Midbrain (tissue), 1 donor: ENCODE measurements around the gene GPR4.
"Not testable (repeated sequence)": the region's sequence is repeated elsewhere in the genome, so short reads cannot be mapped to it uniquely, and the experiment has no call there.

Experiments
- DNase-seq: peaks from one replicate; lab custom pipeline; 2025; lab: John Stamatoyannopoulos, UW

The GPR4 gene

DNA sequence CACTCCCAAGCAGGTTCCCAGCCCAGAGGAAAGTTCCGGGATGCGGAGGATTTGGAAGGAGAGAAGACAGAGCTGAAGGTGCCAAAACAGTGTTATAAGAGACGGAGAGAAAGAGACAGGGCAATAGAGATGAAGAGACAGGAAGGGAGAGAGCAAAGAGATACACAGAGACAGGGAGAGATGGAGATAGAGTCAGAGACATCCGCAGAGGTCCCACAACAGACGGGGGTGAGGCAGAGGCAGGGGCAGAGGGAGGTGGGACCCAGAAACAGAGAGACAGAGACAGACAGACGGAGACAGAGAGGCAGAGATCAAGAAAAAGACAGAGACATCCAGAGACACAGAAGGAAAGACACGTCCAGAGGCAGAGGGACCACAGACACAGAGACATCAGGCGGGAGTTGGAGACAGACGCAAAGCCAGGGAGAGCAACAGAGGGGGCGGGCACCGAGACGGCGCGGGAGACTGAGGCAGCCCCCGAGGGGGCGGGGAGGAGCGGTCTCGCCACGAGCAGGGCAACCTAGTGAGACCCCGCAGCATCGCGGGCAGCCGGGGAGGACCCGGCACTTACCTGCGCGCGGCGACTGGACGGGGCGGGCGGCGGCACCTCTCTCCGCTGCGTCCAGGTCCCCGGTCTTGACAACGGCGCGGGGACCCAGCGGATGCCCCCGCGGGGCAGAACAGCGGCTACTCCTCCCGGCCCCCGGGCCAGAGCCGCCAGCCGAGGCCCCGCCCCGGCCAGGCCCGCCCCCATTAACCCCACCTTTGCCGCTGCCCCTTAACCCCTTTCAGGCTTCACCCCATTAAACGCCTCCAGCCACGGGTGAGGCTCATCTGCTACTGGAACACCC, at the start of gene GPR4:
GPR4 (minus strand) TSS at position 689 of the 851 bp plus-strand sequence. CDS start 10,346 bp downstream, outside the sequence.
- DNase-seq: no peak

DNA sequence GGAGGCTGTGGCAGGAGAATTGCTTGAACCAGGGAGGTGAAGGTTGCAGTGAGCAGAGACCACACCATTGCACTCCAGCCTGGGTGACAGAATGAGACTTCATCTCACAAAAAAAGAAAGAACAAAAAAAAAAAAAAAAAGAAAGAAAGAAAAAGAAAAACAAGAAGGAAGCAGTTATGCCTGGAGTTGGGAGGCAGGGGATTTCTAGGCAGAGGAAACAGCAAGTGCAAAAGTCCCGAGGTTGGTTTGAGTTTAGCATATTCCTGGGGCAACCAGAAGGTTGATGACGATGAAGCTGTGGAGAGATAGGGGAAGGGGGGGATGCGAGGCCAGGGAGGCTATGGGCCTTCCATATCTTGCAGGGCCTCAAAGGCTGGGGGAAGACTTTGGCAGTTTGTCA, 48.7 kb upstream of the GPR4 start:
- DNase-seq: no peak

DNA sequence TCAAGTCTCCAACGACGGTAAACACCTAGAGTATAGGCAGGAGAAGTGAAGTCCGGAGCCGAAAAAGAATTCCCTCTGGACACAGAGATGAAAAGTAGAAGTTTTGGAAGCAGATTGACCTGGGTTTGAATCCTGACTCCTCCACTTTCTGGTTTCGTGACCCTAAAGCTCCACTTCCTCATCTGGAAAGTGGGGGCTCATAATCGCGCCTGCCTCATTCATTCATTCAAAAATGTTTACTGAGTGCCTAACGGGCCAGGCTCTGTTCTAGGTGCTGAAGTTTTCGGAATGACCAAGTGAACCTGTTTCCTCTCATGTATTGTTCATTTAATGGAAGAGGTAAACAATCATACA, 44.3 kb upstream of the GPR4 start:
- no peak for DNase-seq

DNA sequence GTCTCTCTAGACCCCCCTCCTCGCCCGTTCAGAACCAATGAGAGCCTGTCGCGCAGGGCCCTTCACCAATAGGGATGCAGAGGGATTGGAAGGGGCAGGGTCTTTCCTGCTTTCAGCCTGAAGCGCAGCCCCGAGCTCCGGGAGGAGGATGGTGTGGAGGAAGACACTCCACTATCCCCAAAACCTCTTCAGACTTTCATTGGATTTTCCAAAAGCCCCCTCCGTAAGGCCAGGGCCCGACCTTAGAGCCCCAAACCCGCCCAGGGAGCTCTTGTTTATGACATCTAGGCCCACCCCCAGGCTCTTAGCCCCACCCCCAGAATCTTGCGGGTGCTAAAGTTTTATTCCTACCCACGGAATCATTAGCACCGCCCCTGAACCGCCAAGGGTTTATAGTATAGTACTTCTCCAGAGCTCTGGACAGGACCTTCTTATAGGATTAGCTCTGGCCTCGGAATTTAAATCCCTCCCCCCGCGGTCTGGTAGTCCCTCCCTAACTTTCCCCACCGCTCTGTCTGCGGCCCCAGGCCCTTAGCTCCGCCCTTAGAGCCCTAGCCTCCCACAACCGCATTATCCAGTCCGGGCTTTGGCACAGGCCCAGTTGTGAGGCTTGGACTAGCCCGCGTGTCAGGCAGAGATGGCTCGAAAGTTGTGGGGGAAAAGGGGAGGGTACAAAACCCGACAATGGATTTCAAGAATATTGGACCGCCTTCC, 43.8 kb upstream of the GPR4 start:
- DNase-seq: peak; percentile 94

DNA sequence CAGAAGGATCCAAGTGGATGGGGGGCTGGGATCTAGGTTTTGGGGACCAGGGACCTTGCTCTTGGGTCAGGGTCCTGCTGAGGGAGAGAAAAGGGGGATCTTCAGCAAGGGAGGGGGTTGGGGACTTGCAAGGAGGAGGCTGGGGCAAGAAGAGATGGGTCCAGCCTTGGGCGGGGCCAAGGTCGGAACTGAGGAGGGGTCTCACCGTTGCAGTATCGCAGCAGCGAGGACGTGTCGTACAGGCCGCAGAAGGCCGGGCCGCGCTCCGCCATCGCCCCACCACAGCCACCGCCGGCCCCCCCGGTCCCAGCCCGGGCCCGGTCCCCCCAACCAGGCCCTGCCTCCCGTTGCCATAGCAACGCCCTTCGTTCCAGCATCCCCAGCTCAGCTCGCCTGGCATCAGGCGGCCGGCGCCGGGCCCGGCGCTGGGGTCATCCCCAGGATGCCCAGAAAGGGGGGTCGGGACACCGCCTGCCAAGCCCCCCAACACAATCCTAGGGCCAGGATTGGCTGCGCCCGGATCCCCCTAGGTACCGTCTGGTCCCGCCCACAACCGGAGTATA, 43.1 kb upstream of the GPR4 start:
- peak; percentile 96 for DNase-seq

DNA sequence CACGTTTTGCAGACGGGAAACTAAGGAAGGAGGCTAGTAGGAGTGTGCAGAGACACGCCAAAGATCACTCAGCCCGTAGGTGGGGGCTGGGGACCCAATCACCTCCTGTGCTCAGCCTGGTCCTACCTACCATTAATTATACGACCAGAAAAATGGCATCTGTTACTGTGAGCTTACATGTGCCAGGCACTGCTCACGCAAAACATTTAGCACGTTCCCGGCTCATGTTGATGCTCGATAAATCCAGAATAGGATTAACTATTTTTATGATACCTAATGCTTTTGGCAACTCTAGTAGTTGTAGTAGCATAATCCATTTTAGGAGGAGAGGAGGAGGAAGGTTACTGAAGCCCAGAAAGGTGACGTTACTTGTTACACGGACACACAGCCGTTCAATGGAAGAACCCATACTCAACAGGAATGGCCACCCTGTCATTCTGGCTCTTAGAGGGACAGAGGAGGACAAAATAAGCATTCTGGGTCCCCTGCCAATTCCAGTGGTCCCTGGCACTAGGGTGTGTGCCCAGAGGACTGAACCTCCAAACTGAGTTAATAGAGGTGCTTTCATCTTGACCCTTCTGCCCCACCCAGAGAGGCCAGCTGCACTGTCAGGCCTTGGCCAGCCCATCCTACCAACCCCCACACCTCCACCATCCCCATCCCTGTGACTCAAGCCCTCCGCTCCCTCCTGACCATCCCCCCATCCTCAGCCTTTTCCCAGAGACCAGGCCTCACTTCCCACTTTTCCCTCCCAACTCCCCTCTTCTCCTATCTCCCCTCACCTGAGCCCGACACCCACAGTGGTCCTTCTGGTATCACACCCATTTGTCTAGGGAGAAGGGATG, 42.1 kb upstream of the GPR4 start:
- peak; percentile 47 for DNase-seq

DNA sequence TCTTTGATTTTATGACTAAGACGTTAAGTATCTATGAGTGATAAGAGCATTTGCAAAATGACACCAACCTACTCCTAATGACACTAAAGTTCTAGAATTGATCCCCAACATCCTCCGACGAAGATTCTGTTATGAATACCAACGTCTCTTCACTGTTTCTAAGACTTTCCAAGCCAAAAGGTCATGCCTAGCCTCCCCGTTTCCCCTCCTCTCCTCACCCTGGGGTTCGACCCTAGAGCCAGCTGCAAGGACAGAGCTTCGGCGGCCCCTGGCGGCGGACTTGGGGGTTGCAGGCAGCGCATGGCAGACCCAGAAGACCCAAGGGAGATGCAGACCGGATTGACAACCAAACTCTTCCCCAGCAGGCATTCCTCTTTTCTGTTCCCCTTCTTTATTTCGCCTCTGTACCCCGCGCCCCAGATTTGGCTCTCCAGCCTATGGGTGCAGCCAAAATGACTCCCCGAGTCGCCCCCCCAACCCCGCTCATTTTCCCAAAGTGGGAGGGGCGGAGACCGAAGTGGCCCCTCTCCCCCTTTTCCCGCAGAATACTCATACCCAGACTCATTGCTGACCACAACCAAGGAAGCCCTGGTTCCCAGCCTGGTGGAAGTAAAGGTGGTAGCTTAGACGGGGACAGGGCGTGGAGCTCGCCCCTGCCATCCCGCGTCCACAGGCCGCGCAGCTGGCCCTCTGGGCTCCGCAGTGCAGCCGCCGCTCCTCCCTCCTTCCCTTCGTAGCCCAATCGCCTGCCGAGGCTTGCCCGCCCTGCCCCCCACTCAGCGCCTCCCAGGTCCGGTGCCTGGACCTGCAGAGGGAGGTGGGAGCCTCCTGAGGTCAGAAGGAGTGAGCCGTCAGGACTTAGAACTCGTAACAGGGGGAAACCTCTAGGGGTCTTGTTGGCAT, 41.3 kb upstream of the GPR4 start:
- DNase-seq: peak; percentile 92

DNA sequence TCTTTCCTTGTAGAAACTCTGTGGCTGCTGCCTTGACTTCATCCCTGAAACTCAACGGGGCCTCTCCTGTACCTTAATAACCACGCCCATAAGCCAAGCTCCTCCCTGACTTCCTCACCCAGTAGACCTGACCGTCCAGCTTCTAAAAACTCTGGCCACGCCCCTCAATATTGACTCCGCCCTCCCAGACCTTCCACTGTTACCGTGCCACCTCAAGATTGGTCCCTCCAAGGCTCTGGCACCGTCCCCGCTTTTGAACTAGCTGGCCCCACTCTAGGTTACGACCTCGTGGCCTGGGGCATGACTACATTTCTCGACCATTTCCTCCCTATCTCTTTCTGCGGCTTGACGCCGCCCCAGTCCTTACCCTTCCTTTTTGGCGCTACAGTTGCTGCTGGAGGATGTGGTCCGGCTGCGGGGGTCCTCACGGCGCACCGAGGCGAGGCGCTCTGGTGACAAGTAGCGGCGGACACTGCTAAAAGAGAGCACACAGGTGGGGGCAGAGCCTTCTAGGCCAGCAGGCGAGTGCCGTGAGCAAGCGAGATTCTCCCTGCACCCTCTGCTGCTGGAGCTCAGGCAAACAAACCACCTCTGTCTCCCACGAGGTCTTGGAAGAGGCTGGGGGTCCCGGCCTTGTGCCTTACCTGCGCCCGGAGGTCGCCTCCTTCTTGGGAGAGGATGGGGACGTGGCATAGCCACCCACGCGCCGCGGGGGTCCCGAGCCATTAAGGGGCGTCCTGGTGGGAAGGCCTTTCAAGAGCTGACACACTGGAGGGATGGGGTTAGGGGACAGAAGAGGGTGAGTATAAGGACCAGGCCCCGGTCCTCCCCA, 39.5 kb upstream of the GPR4 start:
- no peak for DNase-seq

DNA sequence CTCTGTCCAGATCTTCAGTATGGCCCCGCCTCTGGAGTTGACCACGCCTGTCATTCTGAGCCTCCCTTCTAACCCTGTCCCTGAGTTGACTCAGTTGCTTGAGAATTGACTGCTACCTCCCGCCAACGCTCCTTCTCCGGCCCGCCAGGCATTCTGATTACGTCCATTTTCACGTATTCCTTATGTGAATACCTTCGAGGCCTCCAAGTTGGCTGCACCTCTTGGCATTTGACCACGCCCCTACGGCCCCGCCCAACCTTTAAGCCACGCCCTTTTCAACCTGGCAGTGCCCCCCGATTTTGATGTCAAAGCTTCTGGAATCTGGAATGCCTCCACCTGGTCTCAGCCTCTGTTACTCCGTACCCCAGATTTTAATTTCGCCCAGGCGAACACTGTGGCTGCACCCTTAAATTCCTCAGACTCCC, 38.8 kb upstream of the GPR4 start:
- DNase-seq: no peak

DNA sequence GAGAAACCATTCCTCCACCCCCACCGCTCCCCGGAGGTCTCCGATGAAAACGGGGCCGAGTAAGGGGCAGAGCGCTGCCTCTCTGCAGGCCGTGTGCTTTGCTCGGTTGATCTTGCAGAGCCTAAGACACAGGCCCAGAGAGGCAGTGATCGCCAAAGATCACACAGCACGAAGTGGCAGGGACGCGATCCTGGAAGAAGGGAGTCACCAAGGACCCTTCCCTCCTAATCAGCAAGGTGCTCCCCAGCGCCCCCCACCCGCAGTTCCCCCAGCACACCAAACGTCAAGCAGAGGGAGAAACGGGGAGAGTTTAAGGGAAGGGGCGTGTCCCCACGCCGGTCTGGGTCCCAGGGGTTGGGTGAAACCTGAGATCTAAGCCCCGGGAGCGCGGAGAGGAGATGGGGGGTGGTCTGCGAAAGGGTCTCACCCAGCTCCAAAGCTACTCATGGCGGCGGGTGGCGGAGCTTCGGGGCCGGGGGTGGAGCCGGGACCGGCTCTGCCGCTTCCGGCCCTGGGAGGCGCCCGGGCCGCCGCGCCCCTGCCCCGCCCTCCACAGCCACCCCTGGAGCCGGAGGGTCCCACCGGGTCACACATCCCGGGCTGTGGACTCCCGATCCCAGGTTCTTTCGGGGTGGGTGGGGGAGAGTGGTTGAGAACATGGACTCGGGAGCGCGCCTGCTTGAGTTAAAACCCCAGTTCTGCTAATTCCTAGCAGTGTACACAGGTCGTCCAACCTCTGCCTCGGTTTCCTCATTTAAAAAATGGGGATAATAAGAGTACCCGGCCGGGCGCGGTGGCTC, 37.1 kb upstream of the GPR4 start, which contains the start of gene EML2:
EML2 (minus strand) TSS at position 468 of the 800 bp plus-strand sequence; CDS start at position 447, 21 bp downstream.
- DNase-seq: no peak

DNA sequence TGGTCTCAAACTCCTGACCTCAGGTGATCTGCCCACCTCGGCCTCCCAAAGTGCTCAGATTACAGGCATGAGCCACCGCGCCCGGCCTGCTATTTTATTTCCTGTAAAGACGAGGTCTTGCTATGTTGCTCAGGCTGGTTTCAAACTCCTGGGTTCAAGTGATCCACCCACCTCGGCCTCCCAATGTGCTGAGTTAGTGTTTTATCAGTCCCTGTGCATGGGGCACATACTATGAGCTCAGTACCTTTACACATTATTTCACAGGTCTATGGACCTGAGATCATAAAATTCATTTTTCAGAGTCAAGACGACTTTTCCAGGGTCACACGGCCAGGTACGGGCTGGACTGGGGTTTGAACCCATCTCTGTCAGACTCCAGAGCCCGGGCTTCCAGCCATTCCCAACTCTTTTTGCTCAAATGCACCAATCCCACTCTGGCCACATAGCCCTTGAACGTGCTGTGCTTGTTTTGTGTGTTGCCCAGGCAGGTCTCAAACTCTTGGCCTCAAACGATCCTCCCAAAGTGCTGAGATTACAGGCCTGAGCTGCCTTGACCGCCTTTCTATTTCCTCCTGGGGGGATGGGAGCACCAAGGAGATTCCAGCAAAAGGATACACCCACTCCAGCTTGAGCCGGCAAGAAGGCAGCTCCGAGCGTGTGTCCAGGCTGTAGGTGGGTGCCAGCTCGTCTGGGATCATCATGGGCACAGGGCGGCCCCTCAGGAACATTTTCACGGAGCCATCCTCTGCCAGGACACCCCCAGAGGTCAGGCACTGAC, 36.1 kb upstream of the GPR4 start:
- no peak for DNase-seq

DNA sequence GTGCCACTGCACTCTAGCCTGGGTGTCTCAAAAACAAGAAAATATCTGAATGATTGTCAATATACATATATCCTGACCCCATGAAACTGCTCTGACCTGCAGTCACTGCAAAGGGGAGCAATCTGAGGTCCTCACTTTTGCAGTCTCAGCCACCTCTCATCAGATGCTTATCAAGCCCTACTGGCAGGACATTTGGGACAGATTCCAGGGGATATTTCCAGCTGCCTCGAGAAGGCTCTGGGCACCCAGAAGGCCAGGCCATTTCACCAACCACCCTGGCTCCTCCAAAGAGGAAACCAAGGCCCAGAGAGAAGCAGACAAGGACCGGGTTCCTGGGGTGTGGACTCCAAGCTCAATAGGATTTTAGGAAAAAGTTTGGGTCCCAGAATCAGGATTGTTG, 34.9 kb upstream of the GPR4 start:
- DNase-seq: no peak

DNA sequence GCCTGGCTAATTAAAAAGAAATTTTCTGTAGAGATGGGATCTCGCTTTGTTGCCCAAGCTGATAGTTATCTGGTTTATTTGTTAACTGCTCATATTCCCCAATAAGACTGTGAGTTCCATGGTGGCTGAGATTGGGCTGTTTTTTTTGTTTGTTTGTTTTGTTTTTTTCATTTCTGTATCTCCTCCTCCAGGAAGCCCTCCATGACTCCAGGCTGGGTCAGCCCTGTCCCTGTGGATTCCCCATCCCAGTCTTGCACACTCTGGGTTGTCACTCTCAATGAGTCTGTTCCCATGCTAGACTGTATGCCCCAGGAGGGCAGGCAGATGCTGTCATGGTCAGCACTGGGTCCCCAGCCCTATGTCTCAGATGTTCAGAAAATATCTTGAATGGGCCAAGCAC, 34.3 kb upstream of the GPR4 start:
- DNase-seq: no peak

DNA sequence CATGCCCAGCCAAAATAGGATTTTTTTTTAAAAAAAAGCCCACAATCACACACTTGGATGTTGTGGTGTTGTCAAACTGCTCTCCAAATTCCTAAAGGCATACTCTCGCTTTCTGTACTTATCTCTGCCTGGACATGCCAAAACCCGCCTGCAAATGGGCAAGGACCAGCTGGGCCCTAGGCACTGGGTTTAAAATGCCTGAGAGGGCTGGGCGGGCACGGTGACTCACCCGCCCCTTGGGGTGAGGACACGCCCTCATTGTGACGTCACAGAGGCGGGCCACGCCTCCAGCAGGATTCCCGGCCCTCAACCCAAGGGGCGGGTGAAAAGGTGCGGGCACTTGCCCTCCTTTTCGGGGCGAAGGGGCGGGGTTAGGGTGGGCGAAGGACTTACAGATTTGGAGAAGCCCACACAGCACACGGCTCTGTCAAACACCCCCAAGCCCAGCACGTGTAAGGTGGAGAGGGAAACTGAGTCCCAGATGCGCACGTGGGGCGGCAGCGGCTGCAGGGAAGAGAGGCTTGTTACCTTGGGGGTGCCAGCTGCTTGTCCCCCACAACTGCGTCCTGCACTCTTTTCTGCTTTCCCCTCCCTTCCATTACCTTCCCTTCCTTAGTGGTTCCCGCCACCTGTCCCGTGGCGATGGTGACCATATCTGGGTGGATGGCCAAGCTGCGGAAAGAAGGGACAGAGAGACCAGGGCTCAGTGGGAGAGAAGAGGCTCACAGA, 30.6 kb upstream of the GPR4 start:
- DNase-seq: no peak

DNA sequence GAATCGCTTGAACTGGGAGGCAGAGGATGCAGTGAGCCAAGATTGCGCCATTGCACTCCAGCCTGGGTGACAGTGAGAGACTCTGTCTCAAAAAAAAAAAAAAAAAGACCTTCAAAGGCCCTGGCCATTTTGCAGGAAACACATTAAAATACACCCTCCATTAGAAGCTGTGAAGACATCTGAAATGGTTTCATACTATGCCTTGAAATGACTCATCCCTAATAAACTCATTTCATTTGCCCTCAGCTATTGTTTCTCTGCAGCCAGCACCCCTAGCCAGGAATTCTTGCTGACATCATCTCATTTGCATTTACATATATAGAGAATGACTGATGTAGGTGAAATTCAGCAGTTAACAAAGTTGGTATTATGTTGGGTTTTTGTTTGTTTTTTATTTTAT, 28.5 kb upstream of the GPR4 start:
- no peak for DNase-seq

DNA sequence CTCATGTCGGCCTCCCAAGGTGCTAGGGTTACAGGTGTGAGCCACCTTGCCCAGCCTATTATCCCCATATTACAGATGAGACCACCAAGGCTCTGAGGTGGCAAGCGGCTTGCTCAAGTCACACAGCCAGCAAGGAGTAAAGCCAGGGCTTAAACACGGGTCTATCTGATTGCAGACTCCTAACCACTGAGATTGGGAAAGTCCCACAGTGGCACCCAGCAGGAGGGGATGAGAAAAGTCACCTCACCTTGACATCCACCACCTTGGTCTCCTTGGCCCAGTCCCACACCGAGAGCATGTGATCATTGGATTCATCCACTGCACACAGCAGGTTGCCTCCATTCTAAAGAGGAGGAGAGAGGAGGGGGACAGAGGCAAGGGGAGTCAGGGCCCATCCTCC, 27.7 kb upstream of the GPR4 start:
- DNase-seq: no peak

DNA sequence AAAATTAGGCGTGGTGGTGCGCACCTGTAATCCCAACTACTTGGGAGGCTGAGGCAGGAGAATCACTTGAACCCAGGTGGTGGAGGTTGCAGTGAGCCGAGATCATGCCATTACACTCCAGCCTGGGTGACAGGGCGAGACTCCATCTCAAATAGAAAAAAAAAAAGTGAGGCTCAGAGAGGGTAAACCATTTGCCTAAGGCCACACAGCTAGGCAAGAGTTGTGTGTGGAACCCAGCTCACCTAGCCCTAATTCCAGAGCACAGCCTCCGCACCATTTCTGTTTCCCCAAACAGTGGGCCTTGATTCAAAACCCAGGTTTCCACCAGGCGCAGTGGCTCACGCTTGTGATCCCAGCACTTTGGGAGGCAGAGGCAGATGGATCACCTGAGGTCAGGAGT, 26.2 kb upstream of the GPR4 start:
- not testable (repeated sequence) for DNase-seq

DNA sequence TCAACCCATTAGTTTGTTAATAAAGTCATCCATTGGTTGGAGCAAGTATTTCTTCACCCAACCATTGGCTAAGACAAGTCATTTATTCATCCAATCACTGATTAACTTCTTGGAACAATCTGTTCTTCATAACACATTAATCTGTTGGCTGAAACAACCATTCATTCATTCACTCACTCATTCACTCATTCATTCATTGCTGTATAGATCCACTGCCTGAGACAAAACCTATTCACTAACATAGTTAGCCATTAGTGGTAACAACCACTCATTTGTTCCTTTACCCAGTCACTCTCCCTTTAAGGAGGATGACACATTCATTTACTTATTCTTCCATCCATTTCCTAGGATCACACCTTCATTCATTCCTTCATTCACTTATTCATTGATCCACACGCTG, 22.0 kb upstream of the GPR4 start:
- DNase-seq: no peak
